NB4 (cell line): ENCODE data around the gene TLCD5.

ENCODE experiments used
- MYC ChIP-seq: IDR thresholded peaks from 2 replicates; pipeline ENCODE4 v1.6.1; 2011; ENCODE audit warnings: low read depth, low read length
- POLR2A ChIP-seq: IDR thresholded peaks from 2 replicates; pipeline ENCODE4 v1.6.1; 2011; ENCODE audit warnings: mild to moderate bottlenecking; ENCODE audit not compliant: insufficient read length; ENCODE audit errors: extremely low read depth
- TF ChIP-seq, protein P1 (sequence below): IDR thresholded peaks from one replicate; pipeline ENCODE4 v1.5.1; 2012; ENCODE audit warnings: low read depth, low read length

DNA sequence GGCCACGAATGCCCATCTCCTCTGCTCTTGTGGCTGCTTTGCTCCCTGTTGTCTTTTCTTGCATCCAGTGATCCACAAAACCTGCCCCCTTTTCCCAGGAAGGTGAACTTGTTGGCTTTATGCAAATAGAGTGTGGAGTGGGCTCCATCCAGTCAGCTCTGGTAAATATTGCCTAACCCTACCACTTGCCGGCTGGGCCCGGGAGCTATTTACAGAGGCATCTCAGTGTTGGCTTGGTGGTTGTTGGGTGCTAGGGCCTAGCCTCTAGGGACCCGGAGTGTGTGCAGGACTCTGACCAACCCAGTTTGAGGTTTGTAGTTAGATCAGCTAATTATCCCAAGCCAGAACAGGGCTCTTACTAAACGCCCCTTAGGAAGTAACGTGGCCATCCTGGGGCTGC lies 40.8 kb upstream of the TLCD5 start:
- TF ChIP-seq, protein P1, sequence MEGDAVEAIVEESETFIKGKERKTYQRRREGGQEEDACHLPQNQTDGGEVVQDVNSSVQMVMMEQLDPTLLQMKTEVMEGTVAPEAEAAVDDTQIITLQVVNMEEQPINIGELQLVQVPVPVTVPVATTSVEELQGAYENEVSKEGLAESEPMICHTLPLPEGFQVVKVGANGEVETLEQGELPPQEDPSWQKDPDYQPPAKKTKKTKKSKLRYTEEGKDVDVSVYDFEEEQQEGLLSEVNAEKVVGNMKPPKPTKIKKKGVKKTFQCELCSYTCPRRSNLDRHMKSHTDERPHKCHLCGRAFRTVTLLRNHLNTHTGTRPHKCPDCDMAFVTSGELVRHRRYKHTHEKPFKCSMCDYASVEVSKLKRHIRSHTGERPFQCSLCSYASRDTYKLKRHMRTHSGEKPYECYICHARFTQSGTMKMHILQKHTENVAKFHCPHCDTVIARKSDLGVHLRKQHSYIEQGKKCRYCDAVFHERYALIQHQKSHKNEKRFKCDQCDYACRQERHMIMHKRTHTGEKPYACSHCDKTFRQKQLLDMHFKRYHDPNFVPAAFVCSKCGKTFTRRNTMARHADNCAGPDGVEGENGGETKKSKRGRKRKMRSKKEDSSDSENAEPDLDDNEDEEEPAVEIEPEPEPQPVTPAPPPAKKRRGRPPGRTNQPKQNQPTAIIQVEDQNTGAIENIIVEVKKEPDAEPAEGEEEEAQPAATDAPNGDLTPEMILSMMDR, result no peak
- TF ChIP-seq POLR2A (no peak), MYC (no peak)
